DOHH2 (cell line): ENCODE results near the gene WDR31.
"Not testable (repeated sequence)": the region's sequence is repeated elsewhere in the genome, so short reads cannot be mapped to it uniquely, and the experiment has no call there.

Source experiments
- CTCF ChIP-seq: fragments of 200-600 bp; sonication (generic); IDR thresholded peaks from one replicate; pipeline ENCODE4 v1.5.1; 2014; ENCODE audit warnings: antibody characterized with exemption, mild to moderate bottlenecking, low read depth, low read length; ENCODE audit not compliant: poor library complexity, severe bottlenecking
- EZH2phosphoT487 ChIP-seq: fragments of 200-600 bp; sonication (generic); IDR thresholded peaks from 2 replicates; pipeline ENCODE4 v1.6.1; 2017; ENCODE audit warnings: borderline replicate concordance, mild to moderate bottlenecking, antibody characterized with exemption, low read length, moderate library complexity, mixed read lengths

- TF ChIP-seq CTCF, EZH2phosphoT487: not testable (repeated sequence)
These were observed 39.2 kb upstream of the WDR31 start for GRCh38 chr9:113379094-113379828.
